GM12878 (cell line): Measurements from ENCODE around the gene FBLN7. TPM values are rescaled to one million over a fixed set of nuclear protein-coding genes. Genes with fewer than 3 reads are reported as not detected.

Experiments used
- ATAC-seq: fragments of 200-7000 bp; cut with Tn5 transposase; 3 replicates; pipeline ENCODE4 v1.9.1; 2020; ENCODE audit warnings: mild to moderate bottlenecking, moderate library complexity
- BruUV-seq: library from RNA; stranded (reverse); fragments of 400-500 nt; replicated peaks from 2 replicates; lab custom pipeline; 2021; lab: Mats Ljungman, UMichigan
- CTCF ChIA-PET: fragments of 300-600 bp; sonication (Branson Sonifier 250); formaldehyde crosslinking; extraction: SDS; loops from one replicate; lab custom pipeline; 2021; ENCODE audit warnings: inconsistent platforms; lab: Yijun Ruan, JAX
- POLR2A ChIA-PET: fragments of 350-600 bp; formaldehyde crosslinking; extraction: SDS; loops from one replicate; lab custom pipeline; 2021; ENCODE audit warnings: inconsistent platforms; lab: Charles Lee
- RAD21 ChIA-PET: fragments of 300-600 bp; sonication (Branson Sonifier 250); formaldehyde crosslinking; loops from one replicate; lab custom pipeline; 2023; ENCODE audit warnings: antibody characterized with exemption; ENCODE audit not compliant: unreplicated experiment; lab: Charles Lee
- SMC1A ChIA-PET: fragments of 300-600 bp; sonication (Branson Sonifier 250); formaldehyde crosslinking; loops from one replicate; lab custom pipeline; 2023; ENCODE audit not compliant: unreplicated experiment, uncharacterized antibody; lab: Charles Lee
- DNase-seq: peaks from one replicate; pipeline ENCODE4 v3.0.0-alpha.2; 2011; ENCODE audit warnings: low read depth, low spot score
- FAIRE-seq: peaks from 3 replicates; lab custom pipeline; 2011; peaks lifted over from hg19 to GRCh38; lab: Jason Lieb, UNC
- H2AFZ ChIP-seq: 2 replicates; pipeline ENCODE4 v1.6.0; 2011; ENCODE audit warnings: low read depth, low read length, control low read depth; ENCODE audit not compliant: control insufficient read depth
- H3K27ac ChIP-seq: 2 replicates; pipeline ENCODE4 v1.5.1; 2011; ENCODE audit warnings: control low read depth; ENCODE audit not compliant: control insufficient read depth, insufficient read depth
- H3K27me3 ChIP-seq, 2 experiments: replicated peaks in 1 of 2; 2 replicates each; pipeline versions ENCODE4 v1.6.0 to v1.6.1; 2011; ENCODE audit warnings: low read length in 1 of 2; ENCODE audit not compliant: control insufficient read depth in 2 of 2, insufficient read depth in 2 of 2
- H3K36me3 ChIP-seq, 2 experiments: 2 replicates each; pipeline ENCODE4 v1.5.1; 2011; ENCODE audit warnings: low read length in 1 of 2; ENCODE audit not compliant: control insufficient read depth in 2 of 2, insufficient read depth in 2 of 2
- H3K4me1 ChIP-seq: 2 replicates; pipeline ENCODE4 v1.6.1; 2011; ENCODE audit warnings: mild to moderate bottlenecking, low read length, moderate library complexity, mixed read lengths; ENCODE audit not compliant: control insufficient read depth, insufficient read depth
- H3K4me2 ChIP-seq: 2 replicates; pipeline ENCODE4 v1.6.0; 2011; ENCODE audit warnings: control low read depth; ENCODE audit not compliant: control insufficient read depth, insufficient read depth
- H3K4me3 ChIP-seq: fragments of 200-600 bp; sonication (generic); 2 replicates; pipeline ENCODE4 v1.5.1; 2016
- H3K79me2 ChIP-seq: 2 replicates; pipeline ENCODE4 v1.6.0; 2011; ENCODE audit warnings: low read length; ENCODE audit not compliant: control insufficient read depth, insufficient read depth
- H3K9ac ChIP-seq: 2 replicates; pipeline ENCODE4 v1.8.0; 2011; ENCODE audit warnings: low read length, control low read depth, mixed read lengths; ENCODE audit not compliant: control insufficient read depth, insufficient read depth
- H3K9me3 ChIP-seq: replicated peaks from 3 replicates; pipeline ENCODE4 v1.5.1; 2011; ENCODE audit warnings: mild to moderate bottlenecking, low read length; ENCODE audit not compliant: control insufficient read depth, insufficient read depth
- H4K20me1 ChIP-seq: 2 replicates; pipeline ENCODE4 v1.6.0; 2011; ENCODE audit not compliant: control insufficient read depth, insufficient read depth
- ATF2 ChIP-seq: IDR thresholded peaks from 2 replicates; pipeline ENCODE4 v1.6.1; 2012; ENCODE audit warnings: low read length, inconsistent platforms
- CBX5 ChIP-seq: sonication (generic); IDR thresholded peaks from 2 replicates; pipeline ENCODE4 v1.6.1; 2016; ENCODE audit warnings: low read depth, moderate library complexity, mild to moderate bottlenecking, inconsistent platforms
- SMARCA5 ChIP-seq: fragments of 450-650 bp; IDR thresholded peaks from 2 replicates; pipeline ENCODE4 v1.6.1; 2017; ENCODE audit warnings: mild to moderate bottlenecking
- SMC3 ChIP-seq: IDR thresholded peaks from 2 replicates; pipeline ENCODE4 v1.6.1; 2011; ENCODE audit warnings: low read length, improper control_type of control experiment, borderline replicate concordance
- ZNF207 ChIP-seq: fragments of 450-650 bp; IDR thresholded peaks from 2 replicates; pipeline ENCODE4 v1.6.1; 2014; ENCODE audit warnings: antibody characterized with exemption, mild to moderate bottlenecking, borderline replicate concordance
- ZNF687 ChIP-seq: fragments of 450-650 bp; IDR thresholded peaks from 2 replicates; pipeline ENCODE4 v1.6.1; 2017; ENCODE audit warnings: mild to moderate bottlenecking, moderate library complexity
- WGBS: methylation state at CpG from one replicate; pipeline ENCODE4 v1.1.6; 2016; ENCODE audit warnings: low lambda C conversion rate; ENCODE audit not compliant: insufficient replicate concordance, insufficient coverage; ENCODE audit errors: missing lambda C conversion rate; 5-methylcytosine and 5-hydroxymethylcytosine counted together
- in situ Hi-C: fragments of 300-500 bp; cut with MboI; formaldehyde crosslinking; loops from 9 replicates; pipeline ENCODE4 v1.14.3; 2018; ENCODE audit warnings: mixed read lengths
- intact Hi-C: fragments of 100-400 bp; cut with micrococcal nuclease; formaldehyde crosslinking; loops from one replicate; pipeline ENCODE4 v1.14.2; 2022; ENCODE audit not compliant: unreplicated experiment
- polyA plus RNA-seq, 11 experiments: library from polyadenylated mRNA; depleted of rRNA in 4 of 11; unstranded in 6 of 11; stranded (reverse) in 5 of 11; fragments of >200 nt; fragmentation: Nextera tagmentation in 4 of 11; fragmentation: Illumina TruSeq in 1 of 11; extraction: Ambion mirVana in 4 of 11; extraction: Trizol in 1 of 11; gene quantifications; 1 replicate in 1 of 11; 2 replicates in 10 of 11; pipeline versions ENCODE4 v1.2.1 to v1.2.3, GENCODE V29; 2011 to 2016; ENCODE audit warnings: inconsistent platforms in 2 of 11, missing spikeins in 2 of 11, low read depth in 1 of 11
- total RNA-seq, 4 experiments: library from RNA; depleted of rRNA in 3 of 4; stranded (reverse); fragments of >200 nt in 3 of 4; fragmentation: Illumina TruSeq in 1 of 4; extraction: Trizol in 1 of 4; gene quantifications; 2 replicates each; pipeline versions ENCODE4 v1.2.1 to v1.2.3, GENCODE V29; 2013 to 2021

FBLN7 gene
- total and polyA plus RNA-seq, 10 of the 15 experiments (the other 5 are each of a cell fraction or from before 2014, with no cell fraction given), result 0.01 to 0.10 (median 0.01) TPM; not detected in 7

- Histone ChIP-seq H3K9me3 (peaks cover 15% of the 10 kb centered on the region), H3K79me2 (no peaks in the 10 kb centered on the region), H3K9ac (no peak overlapping the region), H3K4me3 (no peak overlapping the region), H3K4me1 (no peaks in the 10 kb centered on the region), H2AFZ (no peak overlapping the region), H3K27me3 (no peaks in the 10 kb centered on the region), H3K4me2 (no peak overlapping the region), H3K27ac (no peak overlapping the region), H3K36me3 (peaks cover 0 to 35% of the 10 kb centered on the region in 2 experiments; a peak in 3 of 4 replicates), H4K20me1 (no peaks in the 10 kb centered on the region)
- BruUV-seq, result no TSS peak
- ChIA-PET CTCF (interaction anchor here (1.9 kb wide), 1 partner anchor 12 kb away, joined by 5 read pairs; no protein-coding TSS in a partner anchor), POLR2A (interaction anchor here (0.6 kb wide), 1 partner anchor 70 kb away, joined by 3 read pairs; no protein-coding TSS in a partner anchor), SMC1A (interaction anchor here (0.6 kb wide), 1 partner anchor 63 kb away, joined by 4 read pairs; no protein-coding TSS in a partner anchor), RAD21 (no interaction called here)
- DNase-seq (no peak), FAIRE-seq (no peak), ATAC-seq (no peak)
- intact Hi-C loops (loop anchor here (5.0 kb wide), 1 partner anchor 52 kb away; the partner anchor contains the start of gene TMEM87B), in situ Hi-C loops (no loop called here)
- TF ChIP-seq SMARCA5 (no peak), SMC3 (no peak), CBX5 (0 out of 2 replicates have a peak, but pooled peaks have one; percentile 36)
These were observed 28.9 kb upstream of the FBLN7 start for GRCh38 chr2:112109278-112109677.

GRCh38 chr2:112110966-112111365, 27.2 kb upstream of the FBLN7 start:
- peaks cover 0 to 34% of the 10 kb centered on the region in 2 experiments; a peak in 2 of 4 replicates for H3K36me3 ChIP-seq
- H3K4me2 ChIP-seq, result no peak overlapping the region
- H3K27ac ChIP-seq, result no peak overlapping the region
- intact Hi-C loops, result no loop called here
- no peak for DNase-seq
- 100% methylated on average over 1 of the region's 1 CpG for WGBS
- H3K79me2 ChIP-seq, result no peaks in the 10 kb centered on the region
- no peak for ATAC-seq
- no peaks in the 10 kb centered on the region for H3K27me3 ChIP-seq
- H3K4me3 ChIP-seq, result no peak overlapping the region
- no peak for FAIRE-seq
- BruUV-seq, result no TSS peak
- H2AFZ ChIP-seq, result no peak overlapping the region
- no peak overlapping the region for H3K9ac ChIP-seq
- TF ChIP-seq ZNF687, result no peak
- no peak for TF ChIP-seq ATF2
- no peak for TF ChIP-seq ZNF207
- SMC1A ChIA-PET, result no interaction called here
- POLR2A ChIA-PET, result interaction anchor here (0.8 kb wide), 1 partner anchor 81 kb away, joined by 3 read pairs; no protein-coding TSS in a partner anchor
- RAD21 ChIA-PET, result no interaction called here
- peaks cover 15% of the 10 kb centered on the region for H3K9me3 ChIP-seq
- in situ Hi-C loops, result no loop called here
- CTCF ChIA-PET, result interaction anchor here (1.1 kb wide), 1 partner anchor 11 kb away, joined by 3 read pairs; no protein-coding TSS in a partner anchor
- no peaks in the 10 kb centered on the region for H3K4me1 ChIP-seq
- H4K20me1 ChIP-seq, result no peaks in the 10 kb centered on the region
